Choroid plexus epithelial cell (primary cell): Measurements from ENCODE around the gene TNNC2.

ENCODE experiments used
- DNase-seq: peaks from one replicate; pipeline ENCODE4 v3.0.0-alpha.2; 2010; ENCODE audit warnings: low read depth
- H3K4me3 ChIP-seq: 2 replicates; pipeline ENCODE4 v1.5.1; 2011; ENCODE audit warnings: low read depth, mild to moderate bottlenecking, control low read depth, low read length, moderate library complexity
- CTCF ChIP-seq: conservative IDR thresholded peaks from 2 replicates; pipeline ENCODE4 v1.5.1; 2011; ENCODE audit warnings: low read depth, mild to moderate bottlenecking, control low read depth, inconsistent platforms, low read length, moderate library complexity

Gene TNNC2

GRCh38 chr20:45821947-45822346 is 5.2 kb downstream of the TNNC2 start:
- H3K4me3 ChIP-seq = no peak overlapping the region
- DNase-seq = no peak
- TF ChIP-seq CTCF = no peak

- TF ChIP-seq CTCF = no peak
- DNase-seq = no peak
- H3K4me3 ChIP-seq = no peak overlapping the region
Measured at GRCh38 chr20:45819466-45819865, 7.6 kb downstream of the TNNC2 start.

- H3K4me3 ChIP-seq = no peak overlapping the region
- DNase-seq = no peak
- TF ChIP-seq CTCF = no peak
Measured at GRCh38 chr20:45818239-45818638, 8.9 kb downstream of the TNNC2 start.

- TF ChIP-seq CTCF = no peak
- DNase-seq = peak; percentile 97
- no peak overlapping the region for H3K4me3 ChIP-seq
Measured at GRCh38 chr20:45817376-45818194, 9.5 kb downstream of the TNNC2 start.

- no peak for TF ChIP-seq CTCF
- DNase-seq = no peak
- H3K4me3 ChIP-seq = no peak overlapping the region
Measured at GRCh38 chr20:45816951-45817350, 10.2 kb downstream of the TNNC2 start.

- DNase-seq = no peak
- H3K4me3 ChIP-seq = no peak overlapping the region
- TF ChIP-seq CTCF = no peak
Measured at GRCh38 chr20:45814314-45814713, 12.8 kb downstream of the TNNC2 start.

- H3K4me3 ChIP-seq = no peak overlapping the region
- no peak for TF ChIP-seq CTCF
- DNase-seq = no peak
Measured at GRCh38 chr20:45813489-45813888, 13.6 kb downstream of the TNNC2 start.
